Neural cell (in vitro differentiated cells): ENCODE results near the gene RELCH. TPM values are rescaled to one million over a fixed set of nuclear protein-coding genes. Genes with fewer than 3 reads are reported as not detected.

Experiments
- H2AFZ ChIP-seq: fragments of 200-600, 300-800 bp; sonication (generic), shearing (Covaris generic); 2 replicates; pipeline ENCODE4 v1.6.0; 2014; ENCODE audit warnings: low read depth, mild to moderate bottlenecking, antibody characterized with exemption, low read length, moderate library complexity
- H3F3A ChIP-seq: fragments of 200-600 bp; shearing (Covaris generic); 2 replicates; pipeline ENCODE4 v1.6.1; 2016; ENCODE audit warnings: mild to moderate bottlenecking, moderate library complexity, mixed read lengths, antibody characterized with exemption, low read length; ENCODE audit not compliant: insufficient read depth, poor library complexity, severe bottlenecking
- H3K27ac ChIP-seq: fragments of 200-600, 300-800 bp; sonication (generic), shearing (Covaris generic); 2 replicates; pipeline ENCODE4 v1.5.1; 2014; ENCODE audit warnings: mild to moderate bottlenecking, low read length, moderate library complexity
- H3K27me3 ChIP-seq: fragments of 300-800, 200-600 bp; sonication (generic), shearing (Covaris generic); 2 replicates; pipeline ENCODE4 v1.6.0; 2014; ENCODE audit warnings: mild to moderate bottlenecking, low read depth, low read length, moderate library complexity; ENCODE audit not compliant: insufficient read depth
- H3K36me3 ChIP-seq: fragments of 300-800, 200-600 bp; sonication (generic), shearing (Covaris generic); 2 replicates; pipeline ENCODE4 v1.5.1; 2014; ENCODE audit warnings: mild to moderate bottlenecking, antibody characterized with exemption, low read length, moderate library complexity; ENCODE audit not compliant: insufficient read depth
- H3K4me2 ChIP-seq: fragments of 300-800, 200-600 bp; sonication (generic), shearing (Covaris generic); 2 replicates; pipeline ENCODE4 v1.6.0; 2014; ENCODE audit warnings: mild to moderate bottlenecking, low read length
- H3K4me3 ChIP-seq: fragments of 300-800, 200-600 bp; sonication (generic), shearing (Covaris generic); 2 replicates; pipeline ENCODE4 v1.5.1; 2014; ENCODE audit warnings: mild to moderate bottlenecking, low read length, moderate library complexity
- H3K79me2 ChIP-seq: fragments of 200-600 bp; shearing (Covaris generic); replicated peaks from 2 replicates; pipeline ENCODE4 v1.6.0; 2014; ENCODE audit warnings: mild to moderate bottlenecking, low read length, moderate library complexity; ENCODE audit not compliant: insufficient read depth
- H3K9ac ChIP-seq: fragments of 300-800, 200-600 bp; sonication (generic), shearing (Covaris generic); 2 replicates; pipeline ENCODE4 v1.6.1; 2016; ENCODE audit warnings: mild to moderate bottlenecking, low read length, mixed read lengths
- H3K9me2 ChIP-seq: fragments of 200-600 bp; shearing (Covaris generic); 2 replicates; pipeline ENCODE4 v1.6.1; 2016; ENCODE audit warnings: mild to moderate bottlenecking, low read length, mixed read lengths; ENCODE audit not compliant: insufficient read depth
- H3K9me3 ChIP-seq: fragments of 200-600, 300-800 bp; sonication (generic), shearing (Covaris generic); 2 replicates; pipeline ENCODE4 v1.6.1; 2016; ENCODE audit warnings: mild to moderate bottlenecking, mixed run types, low read length, moderate library complexity, mixed read lengths
- H4K20me1 ChIP-seq: fragments of 200-600 bp; shearing (Covaris generic); 2 replicates; pipeline ENCODE4 v1.6.1; 2016; ENCODE audit warnings: mild to moderate bottlenecking, mixed run types; ENCODE audit not compliant: insufficient read depth
- EP300 ChIP-seq: fragments of 450-650 bp; conservative IDR thresholded peaks from 2 replicates; pipeline ENCODE4 v1.6.1; 2014; ENCODE audit warnings: antibody characterized with exemption, mild to moderate bottlenecking, moderate library complexity; ENCODE audit not compliant: poor library complexity, severe bottlenecking
- EZH2 ChIP-seq: fragments of 200-600, 300-800 bp; shearing (Covaris generic), sonication (generic); IDR thresholded peaks from 2 replicates; pipeline ENCODE4 v1.6.1; 2014; ENCODE audit warnings: antibody characterized with exemption, low read length, borderline replicate concordance, mild to moderate bottlenecking; ENCODE audit not compliant: insufficient read depth, poor library complexity, severe bottlenecking
- MXI1 ChIP-seq: fragments of 450-650 bp; conservative IDR thresholded peaks from 2 replicates; pipeline ENCODE4 v1.6.1; 2014; ENCODE audit warnings: antibody characterized with exemption, mild to moderate bottlenecking; ENCODE audit not compliant: poor library complexity, severe bottlenecking
- POLR2AphosphoS5 ChIP-seq: IDR thresholded peaks from 2 replicates; pipeline ENCODE4 v1.6.1; 2012
- RAD21 ChIP-seq: fragments of 450-650 bp; conservative IDR thresholded peaks from 2 replicates; pipeline ENCODE4 v1.6.1; 2014; ENCODE audit warnings: antibody characterized with exemption, mild to moderate bottlenecking, moderate library complexity
- REST ChIP-seq: IDR thresholded peaks from 2 replicates; pipeline ENCODE4 v1.6.1; 2012; ENCODE audit warnings: borderline replicate concordance
- SMC3 ChIP-seq: fragments of 450-650 bp; conservative IDR thresholded peaks from 2 replicates; pipeline ENCODE4 v1.6.1; 2014; ENCODE audit warnings: antibody characterized with exemption, mild to moderate bottlenecking, moderate library complexity; ENCODE audit not compliant: poor library complexity
- TAF1 ChIP-seq: IDR thresholded peaks from 2 replicates; pipeline ENCODE4 v1.6.1; 2012; ENCODE audit warnings: low read depth
- polyA plus RNA-seq: library from polyadenylated mRNA; depleted of rRNA; stranded (reverse); fragments of >200 nt; gene quantifications from 2 replicates; pipeline ENCODE4 v1.2.3, GENCODE V29; 2014
- TF ChIP-seq, protein P1 (sequence below): fragments of 450-650 bp; IDR thresholded peaks from 2 replicates; pipeline ENCODE4 v1.5.1; 2014; ENCODE audit warnings: antibody characterized with exemption, mild to moderate bottlenecking, moderate library complexity; ENCODE audit not compliant: poor library complexity, severe bottlenecking

RELCH gene
- polyA plus RNA-seq, 1 donor from 2014 or later = 80.2 TPM

DNA sequence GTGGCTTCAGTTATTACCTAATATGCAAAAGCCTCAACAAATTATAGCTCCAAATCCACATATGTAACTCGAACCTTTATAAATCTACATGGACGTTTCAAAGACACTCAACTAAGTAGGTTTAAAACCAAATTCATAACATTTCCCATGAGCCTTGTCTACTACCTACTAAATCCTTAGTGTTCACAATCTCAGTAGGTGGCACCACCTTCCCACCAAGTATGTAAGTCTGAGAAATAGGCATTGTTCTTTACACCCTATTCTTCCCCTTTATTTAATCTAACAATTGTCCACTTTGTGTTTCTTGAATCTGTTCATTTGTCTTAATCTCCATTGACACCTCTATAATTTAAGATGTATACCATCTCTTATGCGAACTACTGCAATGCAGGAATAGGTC is 4.8 kb upstream of the RELCH start:
- Histone ChIP-seq H3K79me2 (peaks cover 8% of the 10 kb centered on the region), H3K4me3 (no peak overlapping the region), H3K27ac (no peak overlapping the region), H3K27me3 (no peaks in the 10 kb centered on the region), H3K9me2 (no peaks in the 10 kb centered on the region), H3K9ac (no peak overlapping the region), H3F3A (peaks cover 2% of the 10 kb centered on the region), H3K9me3 (no peaks in the 10 kb centered on the region), H4K20me1 (no peaks in the 10 kb centered on the region), H3K36me3 (no peaks in the 10 kb centered on the region), H3K4me2 (no peak overlapping the region), H2AFZ (no peak overlapping the region)
- TF ChIP-seq RAD21 = no peak
- TF ChIP-seq MXI1 = no peak
- no peak for TF ChIP-seq EZH2
- TF ChIP-seq EP300 = no peak

GRCh38 chr18:62183578-62184195 is 3.4 kb upstream of the RELCH start:
- H3K27ac ChIP-seq = no peak overlapping the region
- H3K9me2 ChIP-seq = no peaks in the 10 kb centered on the region
- no peaks in the 10 kb centered on the region for H3K27me3 ChIP-seq
- peaks cover 2% of the 10 kb centered on the region for H3F3A ChIP-seq
- no peak overlapping the region for H2AFZ ChIP-seq
- no peak overlapping the region for H3K9ac ChIP-seq
- no peak overlapping the region for H3K4me2 ChIP-seq
- no peak overlapping the region for H3K4me3 ChIP-seq
- H4K20me1 ChIP-seq = peaks cover 4% of the 10 kb centered on the region
- TF ChIP-seq MXI1 (no peak), EZH2 (no peak), SMC3 (peak; percentile 87), TAF1 (no peak), POLR2AphosphoS5 (no peak), REST (no peak), RAD21 (peak; percentile 89), EP300 (no peak)
- TF ChIP-seq, protein P1, sequence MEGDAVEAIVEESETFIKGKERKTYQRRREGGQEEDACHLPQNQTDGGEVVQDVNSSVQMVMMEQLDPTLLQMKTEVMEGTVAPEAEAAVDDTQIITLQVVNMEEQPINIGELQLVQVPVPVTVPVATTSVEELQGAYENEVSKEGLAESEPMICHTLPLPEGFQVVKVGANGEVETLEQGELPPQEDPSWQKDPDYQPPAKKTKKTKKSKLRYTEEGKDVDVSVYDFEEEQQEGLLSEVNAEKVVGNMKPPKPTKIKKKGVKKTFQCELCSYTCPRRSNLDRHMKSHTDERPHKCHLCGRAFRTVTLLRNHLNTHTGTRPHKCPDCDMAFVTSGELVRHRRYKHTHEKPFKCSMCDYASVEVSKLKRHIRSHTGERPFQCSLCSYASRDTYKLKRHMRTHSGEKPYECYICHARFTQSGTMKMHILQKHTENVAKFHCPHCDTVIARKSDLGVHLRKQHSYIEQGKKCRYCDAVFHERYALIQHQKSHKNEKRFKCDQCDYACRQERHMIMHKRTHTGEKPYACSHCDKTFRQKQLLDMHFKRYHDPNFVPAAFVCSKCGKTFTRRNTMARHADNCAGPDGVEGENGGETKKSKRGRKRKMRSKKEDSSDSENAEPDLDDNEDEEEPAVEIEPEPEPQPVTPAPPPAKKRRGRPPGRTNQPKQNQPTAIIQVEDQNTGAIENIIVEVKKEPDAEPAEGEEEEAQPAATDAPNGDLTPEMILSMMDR = peak; percentile 90
- H3K79me2 ChIP-seq = peaks cover 19% of the 10 kb centered on the region
- no peaks in the 10 kb centered on the region for H3K36me3 ChIP-seq
- H3K9me3 ChIP-seq = no peaks in the 10 kb centered on the region

DNA sequence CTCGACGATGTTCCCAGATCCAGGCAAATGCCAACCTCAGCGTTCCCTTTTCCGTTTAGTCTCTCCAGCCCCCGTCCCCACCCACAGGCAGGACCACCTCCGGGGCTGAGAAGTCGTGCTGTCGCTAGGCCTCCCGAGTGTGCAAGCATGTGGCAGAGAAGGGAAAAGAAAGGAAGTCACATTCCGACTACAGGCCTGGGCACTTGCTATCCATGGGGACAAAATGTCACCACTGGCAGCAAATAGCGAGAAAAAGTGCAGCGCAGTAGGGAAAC is 619 bp upstream of the RELCH start:
- Histone ChIP-seq H3K27me3 (no peaks in the 10 kb centered on the region), H3K4me3 (peak overlapping the region; percentile 86), H3K27ac (peak overlapping the region; percentile 49), H3K79me2 (peaks cover 47% of the 10 kb centered on the region), H3K9me2 (no peaks in the 10 kb centered on the region), H3K4me2 (peak overlapping the region; percentile 69), H2AFZ (peak overlapping the region; percentile 81), H3F3A (peaks cover 2% of the 10 kb centered on the region), H3K36me3 (no peaks in the 10 kb centered on the region), H4K20me1 (peaks cover 17% of the 10 kb centered on the region), H3K9me3 (no peaks in the 10 kb centered on the region), H3K9ac (peak overlapping the region; percentile 58)
- TF ChIP-seq MXI1 (peak; percentile 94), EZH2 (no peak), EP300 (peak; percentile 12), TAF1 (peak; percentile 27), SMC3 (peak; percentile 22), RAD21 (peak; percentile 12)
